Esophagus mucosa (tissue), 1 donor: ENCODE data around the gene FHIP2A. TPM values are rescaled to one million over a fixed set of nuclear protein-coding genes. Genes with fewer than 3 reads are reported as not detected.
A peak's percentile ranks its signal among the peaks of the same experiment; 100 is the strongest.
"Not testable (repeated sequence)": the region's sequence is repeated elsewhere in the genome, so short reads cannot be mapped to it uniquely, and the experiment has no call there.

ENCODE experiments used
- ATAC-seq: fragments of 200-7000 bp; cut with Tn5 transposase; one replicate; pipeline ENCODE4 v1.9.1; 2020
- total RNA-seq: library from RNA; stranded (reverse); gene quantifications from one replicate; pipeline ENCODE4 v1.2.4, GENCODE V29; 2023
- donor health status: DM: yes; HTN: yes; CAD: no.

FHIP2A gene, protein sequence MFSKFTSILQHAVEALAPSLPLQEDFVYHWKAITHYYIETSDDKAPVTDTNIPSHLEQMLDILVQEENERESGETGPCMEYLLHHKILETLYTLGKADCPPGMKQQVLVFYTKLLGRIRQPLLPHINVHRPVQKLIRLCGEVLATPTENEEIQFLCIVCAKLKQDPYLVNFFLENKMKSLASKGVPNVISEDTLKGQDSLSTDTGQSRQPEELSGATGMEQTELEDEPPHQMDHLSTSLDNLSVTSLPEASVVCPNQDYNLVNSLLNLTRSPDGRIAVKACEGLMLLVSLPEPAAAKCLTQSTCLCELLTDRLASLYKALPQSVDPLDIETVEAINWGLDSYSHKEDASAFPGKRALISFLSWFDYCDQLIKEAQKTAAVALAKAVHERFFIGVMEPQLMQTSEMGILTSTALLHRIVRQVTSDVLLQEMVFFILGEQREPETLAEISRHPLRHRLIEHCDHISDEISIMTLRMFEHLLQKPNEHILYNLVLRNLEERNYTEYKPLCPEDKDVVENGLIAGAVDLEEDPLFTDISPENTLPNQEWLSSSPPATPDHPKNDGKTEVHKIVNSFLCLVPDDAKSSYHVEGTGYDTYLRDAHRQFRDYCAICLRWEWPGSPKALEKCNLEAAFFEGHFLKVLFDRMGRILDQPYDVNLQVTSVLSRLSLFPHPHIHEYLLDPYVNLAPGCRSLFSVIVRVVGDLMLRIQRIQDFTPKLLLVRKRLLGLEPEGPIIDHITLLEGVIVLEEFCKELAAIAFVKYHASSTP
- total RNA-seq: 7.9 TPM

GRCh38 chr10:114821293-114821914 lies at the start of gene FHIP2A:
Gene FHIP2A, plus strand, starts transcription at chr10:114821780. Its CDS starts 299 bp downstream, at chr10:114822079.
- peak; percentile 94 for ATAC-seq

DNA sequence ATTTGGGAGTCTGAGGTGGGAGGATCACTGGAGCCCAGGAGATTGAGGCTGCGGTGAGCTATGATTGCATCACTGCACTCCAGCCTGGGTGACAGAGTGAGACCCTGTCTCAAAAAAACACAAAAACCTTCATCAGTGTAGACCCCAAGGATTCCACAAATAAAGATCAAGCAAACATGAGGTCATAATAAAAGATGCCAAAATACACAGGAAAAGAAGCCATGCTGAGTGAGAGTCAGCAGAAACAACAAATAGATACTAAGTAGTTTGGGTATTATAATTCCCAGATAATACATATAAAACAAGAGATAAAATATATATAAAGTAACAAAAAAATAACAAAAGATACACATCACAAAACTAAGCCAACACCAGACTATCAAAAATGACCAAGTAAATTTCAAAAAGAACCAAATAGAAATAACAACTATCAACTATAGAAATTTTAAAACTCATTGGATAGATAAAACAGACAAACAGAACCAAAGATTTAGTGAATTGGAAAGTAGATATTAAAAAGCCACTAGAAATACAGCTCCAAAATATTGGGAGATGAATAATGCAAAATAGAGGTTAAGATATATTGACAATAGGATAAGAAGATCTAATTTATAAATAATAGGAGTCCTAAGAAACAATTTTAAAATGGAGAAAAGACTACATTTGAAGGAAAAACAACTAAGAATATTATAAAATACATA lies 48.9 kb upstream of the FHIP2A start:
- no peak for ATAC-seq

DNA sequence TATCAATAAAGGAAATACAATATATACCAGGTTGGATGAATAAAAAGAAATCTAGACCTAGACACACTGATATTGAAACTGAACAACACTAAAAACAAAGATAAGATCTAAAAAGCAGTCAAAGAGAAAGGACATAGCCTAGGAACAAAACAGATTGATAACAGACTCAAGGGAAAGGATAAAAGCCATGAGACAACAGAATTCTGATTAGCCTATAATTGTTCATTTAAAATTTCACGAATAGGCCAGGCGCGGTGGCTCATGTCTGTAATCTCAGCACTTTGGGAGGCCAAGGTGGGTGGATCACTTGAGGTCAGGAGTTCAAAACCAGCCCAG lies 48.4 kb upstream of the FHIP2A start:
- no peak for ATAC-seq

DNA sequence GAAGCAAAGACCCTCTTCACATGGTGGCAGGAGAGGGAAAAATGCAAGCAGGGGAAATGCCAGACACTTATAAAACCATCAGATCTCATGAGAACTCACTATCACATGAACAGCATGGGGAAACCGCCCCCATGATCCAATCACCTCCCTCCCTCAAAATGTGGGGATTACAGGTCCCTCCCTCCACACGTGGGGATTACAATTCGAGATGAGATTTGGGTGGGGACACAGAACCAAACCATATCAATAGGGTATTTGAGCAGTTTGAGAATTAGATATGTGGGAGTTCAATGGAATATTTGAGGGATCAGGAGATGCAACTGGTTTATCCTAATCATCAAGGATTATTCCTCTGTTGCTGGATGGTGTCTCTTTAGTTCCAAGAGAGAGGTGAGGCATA lies 46.5 kb upstream of the FHIP2A start:
- ATAC-seq: not testable (repeated sequence)

GRCh38 chr10:114777415-114777814 lies 44.2 kb upstream of the FHIP2A start:
- ATAC-seq: no peak

- peak; percentile 85 for ATAC-seq
Measured at GRCh38 chr10:114779803-114780576, 41.6 kb upstream of the FHIP2A start.

GRCh38 chr10:114780577-114781184 lies 40.9 kb upstream of the FHIP2A start:
- ATAC-seq: no peak

DNA sequence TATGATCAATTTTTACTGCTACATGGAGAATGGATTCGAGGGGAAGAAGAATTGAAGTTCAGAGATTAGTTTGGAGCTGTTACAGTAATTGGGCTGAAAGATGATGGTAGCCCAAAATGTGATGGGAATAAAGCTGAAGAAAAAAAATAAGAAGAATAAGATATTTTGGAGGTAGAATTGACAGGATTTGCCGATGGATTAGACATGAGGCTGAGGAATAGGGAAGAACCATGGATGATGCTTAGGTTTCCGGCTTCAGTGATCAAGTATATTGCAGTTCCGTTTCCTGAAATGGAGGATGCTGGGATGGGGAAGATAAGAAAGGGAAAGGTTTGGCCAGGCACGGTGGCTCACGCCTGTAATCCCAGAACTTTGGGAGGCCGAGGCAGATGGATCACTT lies 38.9 kb upstream of the FHIP2A start:
- no peak for ATAC-seq

DNA sequence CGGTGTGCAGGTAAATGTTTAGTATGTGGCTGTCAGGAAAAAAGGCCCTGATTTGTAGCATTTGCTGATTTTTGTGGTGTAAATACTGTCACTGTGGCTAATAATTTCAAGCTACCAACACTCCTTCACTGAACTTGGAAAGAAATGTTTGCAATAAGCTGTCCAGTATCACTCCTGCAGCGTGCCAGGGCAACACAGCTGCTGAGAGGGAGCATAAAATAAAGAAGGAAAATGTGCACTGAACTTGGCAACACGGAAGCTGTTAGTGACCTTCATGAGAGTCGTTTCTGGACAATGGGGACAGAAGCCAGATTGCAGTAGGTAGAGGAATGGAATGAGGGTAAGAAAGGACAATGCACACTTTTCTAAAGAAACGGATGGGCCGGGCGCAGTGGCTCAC lies 37.9 kb upstream of the FHIP2A start:
- no peak for ATAC-seq

DNA sequence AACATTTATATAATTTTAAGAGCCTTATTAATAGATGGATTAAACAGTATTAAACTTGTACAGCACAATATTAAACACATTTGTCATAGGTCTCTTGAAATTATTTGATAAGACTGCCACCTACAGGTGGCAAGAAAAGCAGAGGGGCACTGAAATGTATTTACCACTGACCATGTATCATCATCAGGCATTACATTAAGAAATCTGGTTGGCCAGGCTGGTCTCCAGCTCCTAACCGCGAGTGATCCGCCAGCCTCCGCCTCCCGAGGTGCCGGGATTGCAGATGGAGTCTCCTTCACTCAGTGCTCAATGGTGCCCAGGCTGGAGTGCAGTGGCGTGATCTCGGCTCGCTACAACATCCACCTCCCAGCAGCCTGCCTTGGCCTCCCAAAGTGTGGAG lies 35.1 kb upstream of the FHIP2A start:
- peak; percentile 79 for ATAC-seq

GRCh38 chr10:114787131-114787530 lies 34.4 kb upstream of the FHIP2A start:
- ATAC-seq: not testable (repeated sequence)

DNA sequence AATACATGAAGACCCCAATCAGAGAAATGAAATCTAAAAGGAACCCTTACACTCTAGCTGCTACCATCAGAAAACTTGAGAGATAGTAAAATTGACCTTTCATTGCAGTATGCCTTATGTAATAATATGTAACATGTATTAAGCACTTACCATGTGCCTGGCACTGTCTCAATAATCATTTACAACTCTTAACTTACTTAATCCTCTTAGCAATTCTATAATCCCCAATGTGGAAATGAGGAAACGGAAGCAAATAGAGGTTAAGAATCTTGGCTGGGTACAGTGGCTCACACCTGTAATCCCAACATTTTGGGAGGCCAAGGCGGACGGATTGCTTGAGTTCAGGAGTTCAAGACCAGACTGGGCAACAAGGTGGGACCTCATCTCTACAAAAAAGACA lies 29.8 kb upstream of the FHIP2A start:
- ATAC-seq: peak; percentile 85

- no peak for ATAC-seq
Measured at GRCh38 chr10:114795039-114795438, 26.5 kb upstream of the FHIP2A start.

DNA sequence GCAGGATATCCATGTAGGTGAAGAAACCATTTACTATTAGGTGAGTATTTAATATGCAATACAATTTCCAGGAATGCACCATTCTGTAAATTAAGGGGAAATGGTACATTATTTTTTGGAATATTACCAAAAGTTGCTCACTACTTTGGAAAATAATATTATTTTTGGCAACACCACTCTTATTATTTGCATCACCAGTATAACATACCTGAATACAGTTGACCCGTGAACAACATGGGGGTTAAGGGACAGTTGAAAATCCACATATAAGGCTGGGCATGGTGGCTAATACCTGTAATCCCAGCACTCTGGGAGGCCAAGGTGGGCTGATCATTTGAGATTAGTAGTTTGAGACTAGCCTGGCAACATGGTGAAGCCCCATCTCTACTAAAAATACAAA lies 21.2 kb upstream of the FHIP2A start:
- no peak for ATAC-seq

GRCh38 chr10:114801411-114801813 lies 20.2 kb upstream of the FHIP2A start:
- no peak for ATAC-seq

- no peak for ATAC-seq
Measured at GRCh38 chr10:114802177-114802576, 19.4 kb upstream of the FHIP2A start.

DNA sequence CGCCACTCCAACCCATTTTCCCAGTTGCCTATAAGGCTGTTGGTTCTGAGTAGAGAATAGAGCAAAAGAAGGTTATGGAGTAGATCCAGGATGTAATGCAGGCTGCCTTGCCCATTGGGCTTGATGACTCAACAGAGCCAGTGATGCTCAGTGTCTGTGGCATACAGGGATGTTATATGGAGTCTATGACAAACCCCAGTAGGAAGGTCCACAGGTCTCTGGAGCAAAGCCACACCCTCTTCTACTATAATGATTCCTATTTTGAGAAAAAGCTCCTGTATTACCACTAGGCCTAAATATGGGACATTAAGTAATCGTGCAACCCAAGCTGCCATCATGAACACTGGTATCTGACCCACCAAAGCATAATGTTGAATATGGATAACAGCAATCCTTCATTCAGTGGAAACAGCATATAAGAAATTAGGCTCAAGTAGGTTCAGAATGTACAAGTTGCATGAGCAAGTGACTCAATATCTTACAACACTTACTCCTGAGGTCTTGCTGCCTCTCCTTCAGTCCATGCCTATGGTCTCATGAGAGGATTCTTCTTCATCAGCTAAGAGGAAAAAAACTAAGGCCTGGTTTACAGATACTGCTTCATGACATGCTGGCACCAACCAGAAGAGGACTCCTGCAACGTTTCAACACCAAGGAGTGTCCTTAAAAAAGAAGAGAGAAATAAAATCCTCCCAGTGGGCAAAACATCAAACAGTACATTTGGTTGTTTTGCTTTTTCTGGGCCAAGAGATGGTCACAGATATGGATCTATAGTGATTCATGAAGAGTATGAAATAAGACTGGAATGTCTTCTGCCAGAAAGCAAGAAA lies 14.8 kb upstream of the FHIP2A start:
- ATAC-seq: no peak

- no peak for ATAC-seq
Measured at GRCh38 chr10:114808982-114809381, 12.6 kb upstream of the FHIP2A start.

DNA sequence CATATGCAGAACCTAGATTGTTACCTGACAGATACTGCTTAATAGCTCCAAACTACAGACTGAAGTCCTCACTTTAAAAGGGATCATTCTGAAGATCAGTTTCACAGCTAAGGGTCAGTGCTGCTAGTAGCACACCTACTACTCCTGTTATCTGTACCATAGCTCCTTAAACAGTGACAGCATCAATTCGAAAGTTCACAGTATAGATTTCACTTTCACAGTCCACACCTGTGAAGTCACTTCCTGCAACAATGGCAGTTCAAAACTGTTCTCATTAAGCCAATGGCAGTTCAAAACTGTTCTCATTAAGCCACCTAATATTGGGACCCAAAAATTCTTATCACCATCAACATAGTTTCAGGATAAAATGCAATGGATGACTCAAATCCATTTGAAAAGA lies 10.7 kb upstream of the FHIP2A start:
- ATAC-seq: no peak

DNA sequence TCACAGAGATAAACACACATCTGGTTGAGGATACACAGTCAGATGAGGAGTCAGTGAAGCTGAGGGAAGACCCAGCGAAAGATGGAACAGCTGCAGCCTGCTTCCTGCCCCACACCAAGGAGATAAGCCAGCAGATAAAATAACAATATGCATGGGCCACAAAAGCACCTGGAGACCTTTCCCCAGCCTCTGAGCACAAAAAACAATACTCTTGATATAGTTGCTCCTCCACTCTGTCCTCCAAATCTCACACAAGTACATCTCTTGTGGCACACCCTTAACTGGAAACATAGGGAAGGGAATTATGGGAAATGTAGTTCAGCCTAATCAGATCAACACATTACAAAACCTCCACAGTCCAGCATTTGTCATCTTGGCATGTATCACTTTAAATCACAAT lies 9.7 kb upstream of the FHIP2A start:
- ATAC-seq: peak; percentile 60

- ATAC-seq: no peak
Measured at GRCh38 chr10:114815791-114816190, 5.8 kb upstream of the FHIP2A start.
